HFFc6 (cell line): ENCODE measurements around the gene HOTAIR. TPM values are rescaled to one million over a fixed set of nuclear protein-coding genes. Genes with fewer than 3 reads are reported as not detected.

ENCODE experiments used
- DNase-seq: peaks from one replicate; pipeline ENCODE4 v3.0.0-alpha.2; 2018
- H3K27ac Mint-ChIP-seq: 2 replicates; pipeline ENCODE4 v1.8.0; 2020; ENCODE audit warnings: mild to moderate bottlenecking, mixed read lengths
- H3K27me3 Mint-ChIP-seq: 2 replicates; pipeline ENCODE4 v1.8.0; 2021; ENCODE audit warnings: mild to moderate bottlenecking, moderate library complexity, mixed read lengths; ENCODE audit not compliant: insufficient read depth
- H3K36me3 Mint-ChIP-seq: 2 replicates; pipeline ENCODE4 v1.8.0; 2021; ENCODE audit warnings: low read depth, mixed read lengths
- H3K4me1 Mint-ChIP-seq: 2 replicates; pipeline ENCODE4 v1.8.0; 2020; ENCODE audit warnings: low read depth, mixed read lengths
- H3K4me3 Mint-ChIP-seq: 2 replicates; pipeline ENCODE4 v1.8.0; 2020; ENCODE audit warnings: mild to moderate bottlenecking, moderate library complexity, mixed read lengths
- H3K9me3 Mint-ChIP-seq: 2 replicates; pipeline ENCODE4 v1.8.0; 2020; ENCODE audit warnings: mild to moderate bottlenecking, mixed read lengths
- total RNA-seq, 6 experiments: library from RNA; stranded (reverse); fragmentation: NEBNext Ultra II Directional; extraction: Animal tissue kit (Norgen Biotek cat#: 25700); gene quantifications; 2 replicates in 1 of 6; 3 replicates in 5 of 6; pipeline ENCODE4 v1.2.3, GENCODE V29; 2021
- TF ChIP-seq, protein P1 (sequence below): fragments of 200-600 bp; sonication (generic); IDR thresholded peaks from 2 replicates; pipeline ENCODE4 v1.5.0; 2021; ENCODE audit warnings: antibody characterized with exemption, mild to moderate bottlenecking

The HOTAIR gene
- total RNA-seq, 6 experiments from 2014 or later: 0.26 to 3.7 (median 2.8) TPM; not detected in 1

DNA sequence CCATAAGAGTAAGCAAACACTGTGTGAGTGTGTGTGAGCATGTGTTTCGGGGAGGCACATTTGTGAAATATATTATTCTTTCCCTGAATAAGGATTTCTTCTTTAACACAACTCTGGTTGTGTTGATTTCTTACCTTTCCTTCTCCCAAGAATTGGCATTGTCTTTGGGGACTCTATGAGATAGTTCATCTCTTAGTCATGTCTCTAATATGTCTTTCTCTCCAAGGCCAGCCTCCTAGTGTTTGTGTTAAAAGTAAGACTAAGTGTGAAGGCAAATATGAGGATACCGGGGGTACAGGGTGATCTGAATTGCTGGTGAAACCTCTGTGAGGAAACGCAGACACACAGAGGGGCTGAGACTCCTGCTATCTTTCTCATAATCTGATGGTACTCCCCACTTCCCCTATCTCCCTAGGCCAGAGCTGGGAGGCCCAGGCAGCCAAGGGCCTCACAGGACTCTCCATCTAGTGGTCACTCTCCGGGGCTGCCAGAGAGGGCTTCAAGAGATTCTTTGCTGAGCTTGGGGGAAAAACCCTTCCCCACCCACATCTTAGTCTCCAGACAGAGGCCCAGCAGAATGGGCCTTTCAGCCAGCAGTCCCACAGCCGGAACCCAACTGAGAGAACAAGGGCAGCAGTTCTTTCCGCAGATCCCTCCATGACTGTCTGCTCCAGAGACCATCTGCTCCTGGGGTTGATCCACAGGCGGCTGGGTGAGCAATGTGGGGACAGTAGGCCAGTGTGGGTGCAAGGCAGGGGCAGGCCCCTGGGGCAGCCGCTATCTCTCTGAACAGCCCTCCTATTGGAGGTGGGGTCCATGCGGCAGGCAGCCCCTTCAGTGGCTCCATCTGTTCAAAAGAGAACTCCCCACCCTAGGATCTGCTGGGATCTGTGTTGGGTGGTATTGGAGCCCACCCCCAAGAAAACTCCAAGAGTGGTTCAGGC is 25.8 kb downstream of the HOTAIR start:
- TF ChIP-seq, protein P1, sequence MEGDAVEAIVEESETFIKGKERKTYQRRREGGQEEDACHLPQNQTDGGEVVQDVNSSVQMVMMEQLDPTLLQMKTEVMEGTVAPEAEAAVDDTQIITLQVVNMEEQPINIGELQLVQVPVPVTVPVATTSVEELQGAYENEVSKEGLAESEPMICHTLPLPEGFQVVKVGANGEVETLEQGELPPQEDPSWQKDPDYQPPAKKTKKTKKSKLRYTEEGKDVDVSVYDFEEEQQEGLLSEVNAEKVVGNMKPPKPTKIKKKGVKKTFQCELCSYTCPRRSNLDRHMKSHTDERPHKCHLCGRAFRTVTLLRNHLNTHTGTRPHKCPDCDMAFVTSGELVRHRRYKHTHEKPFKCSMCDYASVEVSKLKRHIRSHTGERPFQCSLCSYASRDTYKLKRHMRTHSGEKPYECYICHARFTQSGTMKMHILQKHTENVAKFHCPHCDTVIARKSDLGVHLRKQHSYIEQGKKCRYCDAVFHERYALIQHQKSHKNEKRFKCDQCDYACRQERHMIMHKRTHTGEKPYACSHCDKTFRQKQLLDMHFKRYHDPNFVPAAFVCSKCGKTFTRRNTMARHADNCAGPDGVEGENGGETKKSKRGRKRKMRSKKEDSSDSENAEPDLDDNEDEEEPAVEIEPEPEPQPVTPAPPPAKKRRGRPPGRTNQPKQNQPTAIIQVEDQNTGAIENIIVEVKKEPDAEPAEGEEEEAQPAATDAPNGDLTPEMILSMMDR: 0 out of 2 replicates have a peak, but pooled peaks have one; percentile 11
- no peak for DNase-seq
- H3K4me3 Mint-ChIP-seq: no peak overlapping the region
- H3K27ac Mint-ChIP-seq: no peak overlapping the region
- H3K9me3 Mint-ChIP-seq: no peaks in the 10 kb centered on the region; the same call in 1 of the 2 replicates
- H3K36me3 Mint-ChIP-seq: no peaks in the 10 kb centered on the region
- peaks cover 85% of the 10 kb centered on the region for H3K27me3 Mint-ChIP-seq
- peaks cover 6% of the 10 kb centered on the region for H3K4me1 Mint-ChIP-seq

- Mint-ChIP-seq H3K27me3 (peaks cover 88% of the 10 kb centered on the region), H3K36me3 (no peaks in the 10 kb centered on the region), H3K9me3 (no peaks in the 10 kb centered on the region; the same call in 1 of the 2 replicates), H3K4me3 (no peak overlapping the region), H3K4me1 (no peaks in the 10 kb centered on the region), H3K27ac (no peak overlapping the region)
- TF ChIP-seq, protein P1: no peak
- no peak for DNase-seq
Observed at GRCh38 chr12:53947743-53948142, 27.0 kb downstream of the HOTAIR start.

- no peak overlapping the region for H3K4me3 Mint-ChIP-seq
- DNase-seq: no peak
- H3K27me3 Mint-ChIP-seq: peaks cover 82% of the 10 kb centered on the region
- no peaks in the 10 kb centered on the region; the same call in 1 of the 2 replicates for H3K9me3 Mint-ChIP-seq
- no peak overlapping the region for H3K27ac Mint-ChIP-seq
- TF ChIP-seq, protein P1: no peak
- H3K36me3 Mint-ChIP-seq: no peaks in the 10 kb centered on the region
- H3K4me1 Mint-ChIP-seq: no peaks in the 10 kb centered on the region
Observed at GRCh38 chr12:53944907-53945847, 29.6 kb downstream of the HOTAIR start.

GRCh38 chr12:53944209-53944608 is 30.5 kb downstream of the HOTAIR start:
- no peaks in the 10 kb centered on the region; the same call in 1 of the 2 replicates for H3K9me3 Mint-ChIP-seq
- H3K4me1 Mint-ChIP-seq: no peaks in the 10 kb centered on the region

GRCh38 chr12:53942467-53942997 is 32.2 kb downstream of the HOTAIR start:
- H3K4me3 Mint-ChIP-seq: no peak overlapping the region
- H3K4me1 Mint-ChIP-seq: no peaks in the 10 kb centered on the region
- H3K27me3 Mint-ChIP-seq: peaks cover 73% of the 10 kb centered on the region
- DNase-seq: no peak
- TF ChIP-seq, protein P1: no peak
- no peaks in the 10 kb centered on the region for H3K9me3 Mint-ChIP-seq
- H3K27ac Mint-ChIP-seq: no peak overlapping the region
- H3K36me3 Mint-ChIP-seq: no peaks in the 10 kb centered on the region

More at GRCh38 chr12:53944209-53944608, 30.5 kb downstream of the HOTAIR start:
- no peak for DNase-seq
- TF ChIP-seq, protein P1: no peak
- H3K27ac Mint-ChIP-seq: no peak overlapping the region
- no peak overlapping the region for H3K4me3 Mint-ChIP-seq
- H3K36me3 Mint-ChIP-seq: no peaks in the 10 kb centered on the region
- H3K27me3 Mint-ChIP-seq: peaks cover 78% of the 10 kb centered on the region
